ENCODE results near the gene TXNDC5. TPM values are rescaled to one million over a fixed set of nuclear protein-coding genes. Genes with fewer than 3 reads are reported as not detected.

The TXNDC5 gene
- total and polyA plus RNA-seq, 9 of the 15 experiments (the other 6 are each of a cell fraction or from before 2014, with no cell fraction given): 33.9 to 156 (median 137) TPM

GRCh38 chr6:7919871-7920270 is 9.3 kb upstream of the TXNDC5 start (continued):
- TF ChIP-seq, protein P1, sequence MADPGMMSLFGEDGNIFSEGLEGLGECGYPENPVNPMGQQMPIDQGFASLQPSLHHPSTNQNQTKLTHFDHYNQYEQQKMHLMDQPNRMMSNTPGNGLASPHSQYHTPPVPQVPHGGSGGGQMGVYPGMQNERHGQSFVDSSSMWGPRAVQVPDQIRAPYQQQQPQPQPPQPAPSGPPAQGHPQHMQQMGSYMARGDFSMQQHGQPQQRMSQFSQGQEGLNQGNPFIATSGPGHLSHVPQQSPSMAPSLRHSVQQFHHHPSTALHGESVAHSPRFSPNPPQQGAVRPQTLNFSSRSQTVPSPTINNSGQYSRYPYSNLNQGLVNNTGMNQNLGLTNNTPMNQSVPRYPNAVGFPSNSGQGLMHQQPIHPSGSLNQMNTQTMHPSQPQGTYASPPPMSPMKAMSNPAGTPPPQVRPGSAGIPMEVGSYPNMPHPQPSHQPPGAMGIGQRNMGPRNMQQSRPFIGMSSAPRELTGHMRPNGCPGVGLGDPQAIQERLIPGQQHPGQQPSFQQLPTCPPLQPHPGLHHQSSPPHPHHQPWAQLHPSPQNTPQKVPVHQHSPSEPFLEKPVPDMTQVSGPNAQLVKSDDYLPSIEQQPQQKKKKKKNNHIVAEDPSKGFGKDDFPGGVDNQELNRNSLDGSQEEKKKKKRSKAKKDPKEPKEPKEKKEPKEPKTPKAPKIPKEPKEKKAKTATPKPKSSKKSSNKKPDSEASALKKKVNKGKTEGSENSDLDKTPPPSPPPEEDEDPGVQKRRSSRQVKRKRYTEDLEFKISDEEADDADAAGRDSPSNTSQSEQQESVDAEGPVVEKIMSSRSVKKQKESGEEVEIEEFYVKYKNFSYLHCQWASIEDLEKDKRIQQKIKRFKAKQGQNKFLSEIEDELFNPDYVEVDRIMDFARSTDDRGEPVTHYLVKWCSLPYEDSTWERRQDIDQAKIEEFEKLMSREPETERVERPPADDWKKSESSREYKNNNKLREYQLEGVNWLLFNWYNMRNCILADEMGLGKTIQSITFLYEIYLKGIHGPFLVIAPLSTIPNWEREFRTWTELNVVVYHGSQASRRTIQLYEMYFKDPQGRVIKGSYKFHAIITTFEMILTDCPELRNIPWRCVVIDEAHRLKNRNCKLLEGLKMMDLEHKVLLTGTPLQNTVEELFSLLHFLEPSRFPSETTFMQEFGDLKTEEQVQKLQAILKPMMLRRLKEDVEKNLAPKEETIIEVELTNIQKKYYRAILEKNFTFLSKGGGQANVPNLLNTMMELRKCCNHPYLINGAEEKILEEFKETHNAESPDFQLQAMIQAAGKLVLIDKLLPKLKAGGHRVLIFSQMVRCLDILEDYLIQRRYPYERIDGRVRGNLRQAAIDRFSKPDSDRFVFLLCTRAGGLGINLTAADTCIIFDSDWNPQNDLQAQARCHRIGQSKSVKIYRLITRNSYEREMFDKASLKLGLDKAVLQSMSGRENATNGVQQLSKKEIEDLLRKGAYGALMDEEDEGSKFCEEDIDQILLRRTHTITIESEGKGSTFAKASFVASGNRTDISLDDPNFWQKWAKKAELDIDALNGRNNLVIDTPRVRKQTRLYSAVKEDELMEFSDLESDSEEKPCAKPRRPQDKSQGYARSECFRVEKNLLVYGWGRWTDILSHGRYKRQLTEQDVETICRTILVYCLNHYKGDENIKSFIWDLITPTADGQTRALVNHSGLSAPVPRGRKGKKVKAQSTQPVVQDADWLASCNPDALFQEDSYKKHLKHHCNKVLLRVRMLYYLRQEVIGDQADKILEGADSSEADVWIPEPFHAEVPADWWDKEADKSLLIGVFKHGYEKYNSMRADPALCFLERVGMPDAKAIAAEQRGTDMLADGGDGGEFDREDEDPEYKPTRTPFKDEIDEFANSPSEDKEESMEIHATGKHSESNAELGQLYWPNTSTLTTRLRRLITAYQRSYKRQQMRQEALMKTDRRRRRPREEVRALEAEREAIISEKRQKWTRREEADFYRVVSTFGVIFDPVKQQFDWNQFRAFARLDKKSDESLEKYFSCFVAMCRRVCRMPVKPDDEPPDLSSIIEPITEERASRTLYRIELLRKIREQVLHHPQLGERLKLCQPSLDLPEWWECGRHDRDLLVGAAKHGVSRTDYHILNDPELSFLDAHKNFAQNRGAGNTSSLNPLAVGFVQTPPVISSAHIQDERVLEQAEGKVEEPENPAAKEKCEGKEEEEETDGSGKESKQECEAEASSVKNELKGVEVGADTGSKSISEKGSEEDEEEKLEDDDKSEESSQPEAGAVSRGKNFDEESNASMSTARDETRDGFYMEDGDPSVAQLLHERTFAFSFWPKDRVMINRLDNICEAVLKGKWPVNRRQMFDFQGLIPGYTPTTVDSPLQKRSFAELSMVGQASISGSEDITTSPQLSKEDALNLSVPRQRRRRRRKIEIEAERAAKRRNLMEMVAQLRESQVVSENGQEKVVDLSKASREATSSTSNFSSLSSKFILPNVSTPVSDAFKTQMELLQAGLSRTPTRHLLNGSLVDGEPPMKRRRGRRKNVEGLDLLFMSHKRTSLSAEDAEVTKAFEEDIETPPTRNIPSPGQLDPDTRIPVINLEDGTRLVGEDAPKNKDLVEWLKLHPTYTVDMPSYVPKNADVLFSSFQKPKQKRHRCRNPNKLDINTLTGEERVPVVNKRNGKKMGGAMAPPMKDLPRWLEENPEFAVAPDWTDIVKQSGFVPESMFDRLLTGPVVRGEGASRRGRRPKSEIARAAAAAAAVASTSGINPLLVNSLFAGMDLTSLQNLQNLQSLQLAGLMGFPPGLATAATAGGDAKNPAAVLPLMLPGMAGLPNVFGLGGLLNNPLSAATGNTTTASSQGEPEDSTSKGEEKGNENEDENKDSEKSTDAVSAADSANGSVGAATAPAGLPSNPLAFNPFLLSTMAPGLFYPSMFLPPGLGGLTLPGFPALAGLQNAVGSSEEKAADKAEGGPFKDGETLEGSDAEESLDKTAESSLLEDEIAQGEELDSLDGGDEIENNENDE (IDR thresholded peaks at IDR 0.05; ENCODE audit: low read depth, low read length): no peak
- no peak for TF ChIP-seq NFIX (CRISPR knock-in tag; IDR thresholded peaks at IDR 0.05; ENCODE audit: low read depth)
- TF ChIP-seq, protein P2, sequence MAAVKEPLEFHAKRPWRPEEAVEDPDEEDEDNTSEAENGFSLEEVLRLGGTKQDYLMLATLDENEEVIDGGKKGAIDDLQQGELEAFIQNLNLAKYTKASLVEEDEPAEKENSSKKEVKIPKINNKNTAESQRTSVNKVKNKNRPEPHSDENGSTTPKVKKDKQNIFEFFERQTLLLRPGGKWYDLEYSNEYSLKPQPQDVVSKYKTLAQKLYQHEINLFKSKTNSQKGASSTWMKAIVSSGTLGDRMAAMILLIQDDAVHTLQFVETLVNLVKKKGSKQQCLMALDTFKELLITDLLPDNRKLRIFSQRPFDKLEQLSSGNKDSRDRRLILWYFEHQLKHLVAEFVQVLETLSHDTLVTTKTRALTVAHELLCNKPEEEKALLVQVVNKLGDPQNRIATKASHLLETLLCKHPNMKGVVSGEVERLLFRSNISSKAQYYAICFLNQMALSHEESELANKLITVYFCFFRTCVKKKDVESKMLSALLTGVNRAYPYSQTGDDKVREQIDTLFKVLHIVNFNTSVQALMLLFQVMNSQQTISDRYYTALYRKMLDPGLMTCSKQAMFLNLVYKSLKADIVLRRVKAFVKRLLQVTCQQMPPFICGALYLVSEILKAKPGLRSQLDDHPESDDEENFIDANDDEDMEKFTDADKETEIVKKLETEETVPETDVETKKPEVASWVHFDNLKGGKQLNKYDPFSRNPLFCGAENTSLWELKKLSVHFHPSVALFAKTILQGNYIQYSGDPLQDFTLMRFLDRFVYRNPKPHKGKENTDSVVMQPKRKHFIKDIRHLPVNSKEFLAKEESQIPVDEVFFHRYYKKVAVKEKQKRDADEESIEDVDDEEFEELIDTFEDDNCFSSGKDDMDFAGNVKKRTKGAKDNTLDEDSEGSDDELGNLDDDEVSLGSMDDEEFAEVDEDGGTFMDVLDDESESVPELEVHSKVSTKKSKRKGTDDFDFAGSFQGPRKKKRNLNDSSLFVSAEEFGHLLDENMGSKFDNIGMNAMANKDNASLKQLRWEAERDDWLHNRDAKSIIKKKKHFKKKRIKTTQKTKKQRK (IDR thresholded peaks at IDR 0.05; ENCODE audit: borderline replicate concordance, low read depth, low read length): no peak
- TF ChIP-seq, protein P3, sequence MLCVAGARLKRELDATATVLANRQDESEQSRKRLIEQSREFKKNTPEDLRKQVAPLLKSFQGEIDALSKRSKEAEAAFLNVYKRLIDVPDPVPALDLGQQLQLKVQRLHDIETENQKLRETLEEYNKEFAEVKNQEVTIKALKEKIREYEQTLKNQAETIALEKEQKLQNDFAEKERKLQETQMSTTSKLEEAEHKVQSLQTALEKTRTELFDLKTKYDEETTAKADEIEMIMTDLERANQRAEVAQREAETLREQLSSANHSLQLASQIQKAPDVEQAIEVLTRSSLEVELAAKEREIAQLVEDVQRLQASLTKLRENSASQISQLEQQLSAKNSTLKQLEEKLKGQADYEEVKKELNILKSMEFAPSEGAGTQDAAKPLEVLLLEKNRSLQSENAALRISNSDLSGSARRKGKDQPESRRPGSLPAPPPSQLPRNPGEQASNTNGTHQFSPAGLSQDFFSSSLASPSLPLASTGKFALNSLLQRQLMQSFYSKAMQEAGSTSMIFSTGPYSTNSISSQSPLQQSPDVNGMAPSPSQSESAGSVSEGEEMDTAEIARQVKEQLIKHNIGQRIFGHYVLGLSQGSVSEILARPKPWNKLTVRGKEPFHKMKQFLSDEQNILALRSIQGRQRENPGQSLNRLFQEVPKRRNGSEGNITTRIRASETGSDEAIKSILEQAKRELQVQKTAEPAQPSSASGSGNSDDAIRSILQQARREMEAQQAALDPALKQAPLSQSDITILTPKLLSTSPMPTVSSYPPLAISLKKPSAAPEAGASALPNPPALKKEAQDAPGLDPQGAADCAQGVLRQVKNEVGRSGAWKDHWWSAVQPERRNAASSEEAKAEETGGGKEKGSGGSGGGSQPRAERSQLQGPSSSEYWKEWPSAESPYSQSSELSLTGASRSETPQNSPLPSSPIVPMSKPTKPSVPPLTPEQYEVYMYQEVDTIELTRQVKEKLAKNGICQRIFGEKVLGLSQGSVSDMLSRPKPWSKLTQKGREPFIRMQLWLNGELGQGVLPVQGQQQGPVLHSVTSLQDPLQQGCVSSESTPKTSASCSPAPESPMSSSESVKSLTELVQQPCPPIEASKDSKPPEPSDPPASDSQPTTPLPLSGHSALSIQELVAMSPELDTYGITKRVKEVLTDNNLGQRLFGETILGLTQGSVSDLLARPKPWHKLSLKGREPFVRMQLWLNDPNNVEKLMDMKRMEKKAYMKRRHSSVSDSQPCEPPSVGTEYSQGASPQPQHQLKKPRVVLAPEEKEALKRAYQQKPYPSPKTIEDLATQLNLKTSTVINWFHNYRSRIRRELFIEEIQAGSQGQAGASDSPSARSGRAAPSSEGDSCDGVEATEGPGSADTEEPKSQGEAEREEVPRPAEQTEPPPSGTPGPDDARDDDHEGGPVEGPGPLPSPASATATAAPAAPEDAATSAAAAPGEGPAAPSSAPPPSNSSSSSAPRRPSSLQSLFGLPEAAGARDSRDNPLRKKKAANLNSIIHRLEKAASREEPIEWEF (CRISPR knock-in tag; IDR thresholded peaks at IDR 0.05): no peak
- TF ChIP-seq BCOR (IDR thresholded peaks at IDR 0.05): no peak
